Right atrium auricular region (tissue), 2 donors: ENCODE data around the gene SEMA4A. TPM values are rescaled to one million over a fixed set of nuclear protein-coding genes. Genes with fewer than 3 reads are reported as not detected.

Experiments
- DNase-seq: peaks from one replicate; pipeline ENCODE4 v3.0.0-alpha.2; 2019; ENCODE audit warnings: low spot score
- H3K27ac ChIP-seq, 2 donors: fragments of 200-600 bp; sonication (generic); 1 replicate in 1 of 2; 2 replicates in 1 of 2; pipeline ENCODE4 v1.5.1; 2016 to 2019
- H3K27me3 ChIP-seq, 2 donors: fragments of 200-600 bp; sonication (generic); one replicate each; pipeline versions ENCODE4 v1.5.1 to v1.6.0; 2017 to 2019
- H3K36me3 ChIP-seq: fragments of 200-600 bp; sonication (generic); one replicate; pipeline ENCODE4 v1.5.1; 2016
- H3K4me1 ChIP-seq, 2 donors: fragments of 200-600 bp; sonication (generic); one replicate each; pipeline versions ENCODE4 v1.5.1 to v1.6.0; 2017 to 2019
- H3K4me3 ChIP-seq, 2 donors: fragments of 200-600 bp; sonication (generic); 1 replicate in 1 of 2; 2 replicates in 1 of 2; pipeline ENCODE4 v1.5.1; 2017 to 2019; ENCODE audit warnings: mild to moderate bottlenecking in 1 of 2, moderate library complexity in 1 of 2
- H3K9me3 ChIP-seq, 2 donors: fragments of 200-600 bp; sonication (generic); one replicate each; pipeline ENCODE4 v1.5.1; 2019
- CTCF ChIP-seq, 2 donors: fragments of 200-600 bp; sonication (generic); IDR thresholded peaks; one replicate each; pipeline ENCODE4 v1.5.1; 2019; ENCODE audit warnings: antibody characterized with exemption in 2 of 2
- total RNA-seq, 2 donors: library from RNA; depleted of rRNA; stranded (reverse); fragments of >200 nt; gene quantifications; one replicate each; pipeline ENCODE4 v1.1.0, GENCODE V29; 2016

Gene SEMA4A
- total RNA-seq, 2 donors from 2014 or later: 2.0 to 4.2 TPM

- DNase-seq: peak; percentile 82
- TF ChIP-seq CTCF (IDR thresholded peaks at IDR 0.05): no peak
- Histone ChIP-seq H3K27me3 (no peaks in the 10 kb centered on the region), H3K9me3 (no peaks in the 10 kb centered on the region), H3K27ac (peak overlapping the region; percentile 97 to 100), H3K4me3 (peak overlapping the region in 1 of 2 donors; percentile 41), H3K4me1 (peaks cover 0 to 93% of the 10 kb centered on the region in 2 donors), H3K36me3 (peaks cover 16% of the 10 kb centered on the region)
Measured at GRCh38 chr1:156126630-156127534, 26.5 kb upstream of the SEMA4A start.

GRCh38 chr1:156128308-156128653 lies 25.1 kb upstream of the SEMA4A start:
- no peaks in the 10 kb centered on the region for H3K9me3 ChIP-seq
- H3K27me3 ChIP-seq: no peaks in the 10 kb centered on the region
- no peak for TF ChIP-seq CTCF (IDR thresholded peaks at IDR 0.05)
- no peak for DNase-seq
- H3K4me1 ChIP-seq: peaks cover 0 to 79% of the 10 kb centered on the region in 2 donors
- peak overlapping the region; percentile 97 to 100 for H3K27ac ChIP-seq
- peaks cover 30% of the 10 kb centered on the region for H3K36me3 ChIP-seq
- H3K4me3 ChIP-seq: peak overlapping the region in 1 of 2 donors; percentile 32

- peak; percentile 84 for DNase-seq
- Histone ChIP-seq H3K4me3 (peak overlapping the region in 1 of 2 donors; percentile 32), H3K4me1 (peaks cover 0 to 73% of the 10 kb centered on the region in 2 donors), H3K27me3 (no peaks in the 10 kb centered on the region), H3K9me3 (no peaks in the 10 kb centered on the region), H3K36me3 (peaks cover 36% of the 10 kb centered on the region), H3K27ac (peak overlapping the region; percentile 97 to 100)
- no peak for TF ChIP-seq CTCF (IDR thresholded peaks at IDR 0.05)
Measured at GRCh38 chr1:156128654-156129597, 24.5 kb upstream of the SEMA4A start.

GRCh38 chr1:156129687-156130577 lies 23.5 kb upstream of the SEMA4A start:
- peaks cover 0 to 63% of the 10 kb centered on the region in 2 donors for H3K4me1 ChIP-seq
- peaks cover 46% of the 10 kb centered on the region for H3K36me3 ChIP-seq
- peak; percentile 92 to 99 for TF ChIP-seq CTCF (IDR thresholded peaks at IDR 0.05)

GRCh38 chr1:156130578-156130942 lies 22.8 kb upstream of the SEMA4A start:
- DNase-seq: no peak
- Histone ChIP-seq H3K4me1 (peaks cover 0 to 57% of the 10 kb centered on the region in 2 donors), H3K27me3 (no peaks in the 10 kb centered on the region), H3K27ac (peak overlapping the region; percentile 97 to 100), H3K9me3 (no peaks in the 10 kb centered on the region), H3K36me3 (peaks cover 53% of the 10 kb centered on the region), H3K4me3 (no peak overlapping the region)
- peak in 1 of 2 donors; percentile 38 for TF ChIP-seq CTCF (IDR thresholded peaks at IDR 0.05)

More at GRCh38 chr1:156129687-156130577, 23.5 kb upstream of the SEMA4A start:
- DNase-seq: peak; percentile 94
- no peaks in the 10 kb centered on the region for H3K27me3 ChIP-seq
- peak overlapping the region; percentile 4 to 32 for H3K4me3 ChIP-seq
- H3K9me3 ChIP-seq: no peaks in the 10 kb centered on the region
- peak overlapping the region; percentile 97 to 100 for H3K27ac ChIP-seq
